IPS-18a (cell line): ENCODE results near the gene CHERP.

Experiments used
- H3K27ac ChIP-seq: one replicate; pipeline ENCODE4 v1.5.1; 2013; ENCODE audit warnings: low read length
- H3K27me3 ChIP-seq: one replicate; pipeline ENCODE4 v1.6.1; 2013; ENCODE audit warnings: mild to moderate bottlenecking, low read length; ENCODE audit not compliant: control insufficient read depth, insufficient read depth
- H3K36me3 ChIP-seq: one replicate; pipeline ENCODE4 v1.6.1; 2013; ENCODE audit warnings: low read depth, low read length; ENCODE audit not compliant: control insufficient read depth
- H3K4me1 ChIP-seq: one replicate; pipeline ENCODE4 v1.6.1; 2013; ENCODE audit warnings: low read depth, low read length; ENCODE audit not compliant: control insufficient read depth
- H3K4me3 ChIP-seq: one replicate; pipeline ENCODE4 v1.5.1; 2013; ENCODE audit warnings: low read length
- H3K9ac ChIP-seq: one replicate; pipeline ENCODE4 v1.6.1; 2013; ENCODE audit warnings: mild to moderate bottlenecking, low read length, moderate library complexity
- H3K9me3 ChIP-seq: one replicate; pipeline ENCODE4 v1.6.1; 2013; ENCODE audit warnings: low read depth, low read length; ENCODE audit not compliant: control insufficient read depth

CHERP gene

GRCh38 chr19:16573925-16574324 is 31.7 kb upstream of the CHERP start:
- Histone ChIP-seq H3K4me1 (peaks cover 11% of the 10 kb centered on the region), H3K27ac (no peak overlapping the region), H3K27me3 (no peaks in the 10 kb centered on the region), H3K36me3 (peaks cover 27% of the 10 kb centered on the region), H3K4me3 (no peak overlapping the region), H3K9ac (no peak overlapping the region), H3K9me3 (no peaks in the 10 kb centered on the region)

- no peak overlapping the region for H3K27ac ChIP-seq
- peaks cover 11% of the 10 kb centered on the region for H3K4me1 ChIP-seq
- H3K9me3 ChIP-seq, result no peaks in the 10 kb centered on the region
- peak overlapping the region; percentile 61 for H3K9ac ChIP-seq
- peak overlapping the region; percentile 82 for H3K4me3 ChIP-seq
- peaks cover 27% of the 10 kb centered on the region for H3K36me3 ChIP-seq
- no peaks in the 10 kb centered on the region for H3K27me3 ChIP-seq
Measured at GRCh38 chr19:16573296-16573695, 31.1 kb upstream of the CHERP start.

- no peaks in the 10 kb centered on the region for H3K9me3 ChIP-seq
Measured at GRCh38 chr19:16572332-16573211, 30.3 kb upstream of the CHERP start, which contains the start of gene SLC35E1. Gene SLC35E1 (minus strand): TSS chr19:16572415. CDS start chr19:16572364, 51 bp downstream.

GRCh38 chr19:16571822-16572331 is 29.6 kb upstream of the CHERP start:
- peaks cover 11% of the 10 kb centered on the region for H3K4me1 ChIP-seq
- H3K27me3 ChIP-seq, result no peaks in the 10 kb centered on the region
- peak overlapping the region; percentile 74 for H3K9ac ChIP-seq
- no peaks in the 10 kb centered on the region for H3K9me3 ChIP-seq
- peaks cover 31% of the 10 kb centered on the region for H3K36me3 ChIP-seq
- H3K4me3 ChIP-seq, result peak overlapping the region; percentile 89
- no peak overlapping the region for H3K27ac ChIP-seq

More at GRCh38 chr19:16572332-16573211, 30.3 kb upstream of the CHERP start, which contains the start of gene SLC35E1:
- H3K9ac ChIP-seq, result peak within 1 kb of the TSS; percentile 74
- H3K27me3 ChIP-seq, result no peaks in the 10 kb centered on the region
- no peak within 1 kb of the TSS for H3K27ac ChIP-seq
- peaks cover 11% of the 10 kb centered on the region for H3K4me1 ChIP-seq
- peaks cover 29% of the 10 kb centered on the region for H3K36me3 ChIP-seq
- peak within 1 kb of the TSS; percentile 89 for H3K4me3 ChIP-seq

GRCh38 chr19:16571283-16571682 is 29.0 kb upstream of the CHERP start:
- peaks cover 11% of the 10 kb centered on the region for H3K4me1 ChIP-seq
- H3K36me3 ChIP-seq, result peaks cover 35% of the 10 kb centered on the region
- no peaks in the 10 kb centered on the region for H3K9me3 ChIP-seq
- no peaks in the 10 kb centered on the region for H3K27me3 ChIP-seq
- peak overlapping the region; percentile 89 for H3K4me3 ChIP-seq
- no peak overlapping the region for H3K27ac ChIP-seq
- peak overlapping the region; percentile 74 for H3K9ac ChIP-seq

GRCh38 chr19:16569609-16570320 is 27.5 kb upstream of the CHERP start:
- Histone ChIP-seq H3K4me1 (peaks cover 11% of the 10 kb centered on the region), H3K9me3 (no peaks in the 10 kb centered on the region), H3K27ac (no peak overlapping the region), H3K27me3 (no peaks in the 10 kb centered on the region), H3K36me3 (peaks cover 29% of the 10 kb centered on the region), H3K9ac (no peak overlapping the region), H3K4me3 (no peak overlapping the region)

GRCh38 chr19:16566702-16567101 is 24.5 kb upstream of the CHERP start:
- no peaks in the 10 kb centered on the region for H3K27me3 ChIP-seq
- peaks cover 45% of the 10 kb centered on the region for H3K36me3 ChIP-seq
- H3K9ac ChIP-seq, result no peak overlapping the region
- H3K4me1 ChIP-seq, result peaks cover 5% of the 10 kb centered on the region
- no peak overlapping the region for H3K4me3 ChIP-seq
- H3K27ac ChIP-seq, result no peak overlapping the region
- no peaks in the 10 kb centered on the region for H3K9me3 ChIP-seq

- H3K27ac ChIP-seq, result no peak overlapping the region
- H3K9ac ChIP-seq, result no peak overlapping the region
- no peak overlapping the region for H3K4me3 ChIP-seq
- H3K4me1 ChIP-seq, result peaks cover 2% of the 10 kb centered on the region
- peaks cover 50% of the 10 kb centered on the region for H3K36me3 ChIP-seq
- H3K9me3 ChIP-seq, result no peaks in the 10 kb centered on the region
- H3K27me3 ChIP-seq, result no peaks in the 10 kb centered on the region
Measured at GRCh38 chr19:16566161-16566560, 23.9 kb upstream of the CHERP start.

GRCh38 chr19:16564842-16565241 is 22.6 kb upstream of the CHERP start:
- H3K9ac ChIP-seq, result no peak overlapping the region
- no peaks in the 10 kb centered on the region for H3K4me1 ChIP-seq
- H3K27ac ChIP-seq, result no peak overlapping the region
- H3K9me3 ChIP-seq, result no peaks in the 10 kb centered on the region
- H3K4me3 ChIP-seq, result no peak overlapping the region
- H3K27me3 ChIP-seq, result no peaks in the 10 kb centered on the region
- peaks cover 47% of the 10 kb centered on the region for H3K36me3 ChIP-seq

GRCh38 chr19:16562608-16563025 is 20.4 kb upstream of the CHERP start:
- peaks cover 41% of the 10 kb centered on the region for H3K36me3 ChIP-seq

GRCh38 chr19:16561382-16561781 is 19.1 kb upstream of the CHERP start:
- H3K4me3 ChIP-seq, result no peak overlapping the region
- H3K27ac ChIP-seq, result no peak overlapping the region
- H3K27me3 ChIP-seq, result no peaks in the 10 kb centered on the region
- no peaks in the 10 kb centered on the region for H3K4me1 ChIP-seq
- peaks cover 31% of the 10 kb centered on the region for H3K36me3 ChIP-seq
- no peak overlapping the region for H3K9ac ChIP-seq
- no peaks in the 10 kb centered on the region for H3K9me3 ChIP-seq

More at GRCh38 chr19:16562608-16563025, 20.4 kb upstream of the CHERP start:
- Histone ChIP-seq H3K4me3 (no peak overlapping the region), H3K4me1 (no peaks in the 10 kb centered on the region), H3K9ac (no peak overlapping the region), H3K9me3 (no peaks in the 10 kb centered on the region), H3K27ac (no peak overlapping the region), H3K27me3 (no peaks in the 10 kb centered on the region)
